ENCODE data around the gene KDM8.

The KDM8 gene

DNA sequence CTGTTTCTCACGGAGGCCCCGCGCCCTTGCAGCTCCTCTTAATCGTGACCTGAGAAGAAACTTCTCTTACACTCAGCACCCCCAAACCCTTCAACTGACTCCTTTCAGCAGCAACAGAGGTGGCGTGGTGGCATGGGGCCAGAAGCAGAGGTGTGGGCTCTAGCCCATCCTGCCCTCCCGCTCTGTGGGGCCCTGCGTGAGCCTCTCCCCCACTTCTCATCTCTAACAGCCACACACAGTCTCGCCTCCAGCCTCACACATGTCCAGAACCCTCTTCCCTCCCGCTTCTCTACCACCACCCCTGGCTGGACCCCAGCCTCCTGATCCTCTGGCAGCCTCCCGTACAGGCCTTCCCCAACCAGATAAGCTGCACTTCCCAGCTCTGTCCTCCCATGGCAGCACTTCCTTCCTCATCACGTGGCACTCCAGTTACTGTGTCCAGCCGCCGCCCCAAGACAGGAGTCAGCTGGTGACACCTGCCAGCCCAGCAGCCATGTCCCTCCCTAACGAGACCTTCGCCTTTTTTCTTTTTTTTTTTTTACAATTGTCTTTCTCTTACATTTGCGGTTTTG lies 34.8 kb downstream of the KDM8 start:
- TF ChIP-seq, protein P1, sequence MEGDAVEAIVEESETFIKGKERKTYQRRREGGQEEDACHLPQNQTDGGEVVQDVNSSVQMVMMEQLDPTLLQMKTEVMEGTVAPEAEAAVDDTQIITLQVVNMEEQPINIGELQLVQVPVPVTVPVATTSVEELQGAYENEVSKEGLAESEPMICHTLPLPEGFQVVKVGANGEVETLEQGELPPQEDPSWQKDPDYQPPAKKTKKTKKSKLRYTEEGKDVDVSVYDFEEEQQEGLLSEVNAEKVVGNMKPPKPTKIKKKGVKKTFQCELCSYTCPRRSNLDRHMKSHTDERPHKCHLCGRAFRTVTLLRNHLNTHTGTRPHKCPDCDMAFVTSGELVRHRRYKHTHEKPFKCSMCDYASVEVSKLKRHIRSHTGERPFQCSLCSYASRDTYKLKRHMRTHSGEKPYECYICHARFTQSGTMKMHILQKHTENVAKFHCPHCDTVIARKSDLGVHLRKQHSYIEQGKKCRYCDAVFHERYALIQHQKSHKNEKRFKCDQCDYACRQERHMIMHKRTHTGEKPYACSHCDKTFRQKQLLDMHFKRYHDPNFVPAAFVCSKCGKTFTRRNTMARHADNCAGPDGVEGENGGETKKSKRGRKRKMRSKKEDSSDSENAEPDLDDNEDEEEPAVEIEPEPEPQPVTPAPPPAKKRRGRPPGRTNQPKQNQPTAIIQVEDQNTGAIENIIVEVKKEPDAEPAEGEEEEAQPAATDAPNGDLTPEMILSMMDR (conservative IDR thresholded peaks at IDR 0.05; ENCODE audit: low read depth, low read length), result no peak
- DNase-seq (ENCODE audit: low read depth), result no peak
- H3K4me3 ChIP-seq (ENCODE audit: low read depth, low read length), result no peak overlapping the region

DNA sequence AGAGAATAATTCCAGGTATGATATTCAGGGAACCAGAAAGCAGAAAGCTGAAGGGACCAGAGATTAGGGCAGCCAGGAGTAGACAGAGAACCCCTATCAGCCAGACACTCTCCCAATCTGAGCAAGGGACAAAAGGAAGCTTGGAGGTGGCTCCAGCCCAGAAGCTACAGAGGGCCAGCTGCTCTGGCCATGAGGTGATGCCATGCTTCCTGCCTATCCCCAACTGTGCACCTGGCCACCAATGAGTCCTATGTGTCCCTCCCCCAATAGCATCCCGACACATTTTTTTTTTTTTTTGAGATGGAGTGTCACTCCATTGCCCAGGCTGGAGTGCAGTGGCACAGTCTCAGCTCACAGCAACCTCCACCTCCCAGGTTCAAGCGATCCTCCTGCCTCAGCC lies 35.3 kb downstream of the KDM8 start:
- DNase-seq (ENCODE audit: low read depth), result no peak
- H3K4me3 ChIP-seq (ENCODE audit: low read depth, low read length), result no peak overlapping the region
- TF ChIP-seq, protein P1 (conservative IDR thresholded peaks at IDR 0.05; ENCODE audit: low read depth, low read length), result no peak

DNA sequence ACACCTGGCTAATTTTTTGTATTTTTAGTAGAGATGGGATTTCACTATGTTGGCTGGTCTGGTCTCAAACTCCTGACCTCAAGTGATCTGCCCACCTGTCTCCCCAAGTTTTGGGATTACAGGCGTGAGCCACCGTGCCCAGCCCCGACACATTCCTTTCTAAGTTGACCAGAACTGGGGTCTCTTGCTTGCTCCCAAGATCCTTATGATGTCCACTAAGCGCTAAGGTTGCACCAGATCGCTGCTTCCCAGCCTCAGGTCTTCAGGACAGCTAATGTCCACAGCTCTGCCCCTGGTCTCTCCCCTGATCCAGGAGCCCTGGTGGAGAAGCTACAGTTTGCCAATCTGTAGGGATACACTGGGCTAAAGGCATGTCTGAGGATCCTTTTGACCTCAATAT lies 35.7 kb downstream of the KDM8 start:
- DNase-seq (ENCODE audit: low read depth), result no peak
- H3K4me3 ChIP-seq (ENCODE audit: low read depth, low read length), result no peak overlapping the region
- TF ChIP-seq, protein P1 (conservative IDR thresholded peaks at IDR 0.05; ENCODE audit: low read depth, low read length), result no peak

DNA sequence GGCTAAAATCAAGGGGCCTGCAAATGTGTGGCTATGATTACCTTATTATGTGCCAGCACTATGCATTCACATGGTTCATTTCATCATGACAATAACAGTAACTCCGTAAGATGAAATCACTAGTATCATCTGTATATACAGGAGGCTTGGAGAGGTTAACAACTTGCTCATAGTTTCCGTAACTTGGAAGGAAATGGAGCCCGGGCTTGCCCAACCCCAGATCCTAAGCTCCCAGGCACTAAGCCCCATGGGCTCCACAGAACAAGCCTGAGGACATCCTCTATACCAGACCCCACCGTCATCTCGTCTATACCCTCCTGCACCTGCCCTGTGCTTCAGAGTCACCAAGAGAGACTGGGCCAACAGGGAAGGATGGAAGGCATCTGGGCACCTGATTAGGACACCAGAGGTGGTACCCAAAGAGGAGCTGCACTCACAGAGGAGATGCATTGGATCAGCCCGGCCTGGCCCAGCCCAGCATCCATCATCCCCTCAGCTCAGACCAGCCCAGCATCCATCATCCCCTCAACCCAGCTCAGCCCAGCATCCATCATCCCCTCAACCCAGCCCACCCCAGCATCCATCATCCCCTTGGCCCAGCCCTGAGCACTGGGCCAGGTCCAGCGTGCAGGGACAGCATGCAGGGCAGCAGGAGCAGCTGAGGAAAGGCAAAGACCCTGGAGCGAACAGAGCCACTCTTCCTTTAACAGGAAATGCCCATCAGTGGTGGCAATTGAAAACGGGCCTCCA lies 36.8 kb downstream of the KDM8 start:
- TF ChIP-seq, protein P1 (conservative IDR thresholded peaks at IDR 0.05; ENCODE audit: low read depth, low read length), result no peak
- no peak for DNase-seq (ENCODE audit: low read depth)
- H3K4me3 ChIP-seq (ENCODE audit: low read depth, low read length), result no peak overlapping the region

DNA sequence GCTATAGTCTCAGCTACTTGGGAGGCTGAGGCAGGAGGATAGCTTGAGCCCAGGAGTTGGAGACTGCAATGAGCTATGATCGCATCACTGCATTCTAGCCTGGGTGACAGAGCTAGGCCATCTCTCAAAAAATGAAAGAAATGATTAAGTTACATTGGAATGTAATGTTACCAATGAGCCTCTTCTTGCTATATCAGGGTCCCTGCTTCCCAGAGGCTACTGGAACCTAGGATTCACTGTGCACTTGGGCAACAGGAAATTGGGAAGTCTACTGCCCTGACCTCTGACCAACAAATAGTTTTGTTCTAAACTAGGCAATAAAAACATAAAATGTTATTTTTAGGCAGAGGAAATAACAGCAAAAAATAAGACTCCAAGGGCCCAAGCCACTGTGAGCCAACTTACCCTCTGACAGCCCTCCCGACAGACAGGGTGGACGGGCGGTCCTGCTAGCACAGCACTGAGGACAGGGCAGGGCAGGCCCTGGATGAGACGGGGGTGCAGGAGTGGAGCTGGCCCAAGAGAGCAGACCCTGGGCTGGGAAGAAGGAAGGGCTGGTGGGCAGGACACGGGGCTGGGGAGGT lies 37.7 kb downstream of the KDM8 start:
- TF ChIP-seq, protein P1 (conservative IDR thresholded peaks at IDR 0.05; ENCODE audit: low read depth, low read length), result no peak
- DNase-seq (ENCODE audit: low read depth), result peak; percentile 83
- H3K4me3 ChIP-seq (ENCODE audit: low read depth, low read length), result no peak overlapping the region

DNA sequence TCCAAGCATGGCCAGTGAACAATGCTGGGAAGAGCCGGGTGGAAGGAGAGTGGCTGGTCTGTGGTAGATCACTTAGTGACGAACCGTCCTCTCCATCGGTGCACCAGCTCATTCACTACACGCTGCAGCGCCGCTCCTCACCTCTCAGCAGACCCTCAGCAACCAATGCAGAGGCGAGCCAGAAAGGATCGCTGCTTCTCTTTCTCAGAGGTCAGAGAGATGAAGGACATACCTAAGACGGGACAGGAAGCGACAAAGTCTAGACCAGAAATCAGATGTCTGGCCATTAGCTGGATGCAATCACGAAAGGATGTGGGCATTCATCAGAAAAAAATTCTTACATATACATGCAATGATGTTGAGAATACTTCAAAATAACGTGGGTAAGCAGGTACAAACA lies 38.3 kb downstream of the KDM8 start:
- DNase-seq (ENCODE audit: low read depth), result no peak
- no peak overlapping the region for H3K4me3 ChIP-seq (ENCODE audit: low read depth, low read length)
- TF ChIP-seq, protein P1 (conservative IDR thresholded peaks at IDR 0.05; ENCODE audit: low read depth, low read length), result no peak
